HG02763 (cell line): Measurements from ENCODE around the gene CRELD2.

Experiments
- ATAC-seq: cut with Tn5 transposase; IDR thresholded peaks from one replicate; pipeline ENCODE4 v1.9.1; 2021; ENCODE audit warnings: mild to moderate bottlenecking, moderate library complexity; ENCODE audit not compliant: unreplicated experiment

The CRELD2 gene

DNA sequence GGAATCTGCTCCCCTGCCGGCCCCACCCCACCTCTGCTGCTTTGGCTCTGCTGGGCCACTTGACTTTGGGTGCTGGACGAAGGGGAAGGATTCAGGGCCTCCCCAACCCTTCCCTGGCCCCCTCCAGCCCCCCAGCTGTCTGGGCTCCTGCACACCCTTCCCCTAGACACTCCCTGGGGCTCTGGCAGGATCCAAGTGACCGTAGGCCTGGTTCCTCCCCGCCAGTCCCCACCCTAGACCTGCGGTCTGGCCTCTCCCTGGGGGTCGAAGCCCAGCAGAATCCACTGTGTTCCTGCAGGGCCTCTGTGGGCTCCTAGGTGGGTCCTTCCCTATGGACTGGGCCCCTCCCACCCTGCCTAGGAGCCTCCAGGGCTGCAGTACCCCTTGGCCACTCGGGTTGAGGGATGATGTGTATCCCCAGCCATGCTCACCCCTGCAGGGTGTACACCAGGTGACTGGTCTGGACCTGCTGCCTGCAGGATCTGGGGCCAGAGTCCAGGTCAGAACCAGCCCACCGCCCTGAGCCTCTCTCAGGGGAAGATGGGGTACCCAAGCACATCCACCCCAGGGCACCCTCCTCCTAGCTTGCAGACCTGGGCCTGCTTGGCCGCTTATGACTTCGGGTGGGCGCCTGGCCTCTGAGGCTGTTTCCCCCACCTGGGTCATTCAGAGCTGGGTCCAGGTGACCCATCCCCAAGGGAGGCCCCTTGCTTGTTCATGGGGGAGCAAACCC, 47.8 kb downstream of the CRELD2 start:
- no peak for ATAC-seq

DNA sequence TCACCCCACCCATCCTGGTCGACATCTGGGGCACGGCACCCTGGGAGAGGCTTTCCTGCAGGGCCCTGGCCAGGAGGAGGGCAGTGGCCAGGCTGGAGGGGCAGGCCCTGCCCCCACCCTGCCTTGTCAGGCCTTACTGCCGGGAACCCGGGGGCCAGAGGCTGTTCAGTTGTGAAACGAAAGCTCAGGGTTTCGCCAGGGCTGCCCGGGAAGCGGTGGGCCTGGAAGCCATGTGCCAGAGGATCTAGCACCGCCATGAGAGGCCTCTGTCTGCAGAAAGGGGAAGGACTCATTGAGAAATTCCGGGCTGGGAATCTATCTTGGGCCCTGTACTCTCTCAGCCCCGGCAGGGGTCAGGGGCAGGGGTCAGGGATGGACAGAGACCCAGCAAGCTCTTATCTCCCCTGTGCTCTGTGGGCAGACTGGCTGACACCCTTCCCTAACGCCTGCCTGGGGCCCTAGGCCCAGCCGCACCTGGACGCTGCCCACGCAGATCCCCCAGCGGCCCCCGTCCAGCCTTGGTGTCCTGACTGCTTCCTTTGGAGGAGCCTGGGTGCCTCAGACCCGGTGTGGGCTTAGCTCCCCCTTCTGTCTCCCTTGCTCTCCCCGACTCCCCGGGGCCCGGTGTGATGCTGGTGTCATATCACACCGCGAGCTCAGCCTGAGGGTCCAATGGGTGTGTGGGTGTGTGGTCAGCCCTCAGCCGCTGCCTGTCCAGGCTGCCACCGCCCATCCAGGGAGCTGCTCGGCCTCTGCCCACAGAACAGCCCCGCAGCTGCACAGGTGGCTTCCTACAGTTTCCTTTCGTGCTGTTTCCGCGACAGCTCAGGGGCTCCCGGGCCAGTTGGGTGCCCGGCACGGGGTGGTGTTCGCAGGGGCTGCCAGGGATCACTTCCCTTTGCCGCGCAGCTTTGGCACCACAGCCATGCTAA, 48.6 kb downstream of the CRELD2 start:
- ATAC-seq, result no peak

DNA sequence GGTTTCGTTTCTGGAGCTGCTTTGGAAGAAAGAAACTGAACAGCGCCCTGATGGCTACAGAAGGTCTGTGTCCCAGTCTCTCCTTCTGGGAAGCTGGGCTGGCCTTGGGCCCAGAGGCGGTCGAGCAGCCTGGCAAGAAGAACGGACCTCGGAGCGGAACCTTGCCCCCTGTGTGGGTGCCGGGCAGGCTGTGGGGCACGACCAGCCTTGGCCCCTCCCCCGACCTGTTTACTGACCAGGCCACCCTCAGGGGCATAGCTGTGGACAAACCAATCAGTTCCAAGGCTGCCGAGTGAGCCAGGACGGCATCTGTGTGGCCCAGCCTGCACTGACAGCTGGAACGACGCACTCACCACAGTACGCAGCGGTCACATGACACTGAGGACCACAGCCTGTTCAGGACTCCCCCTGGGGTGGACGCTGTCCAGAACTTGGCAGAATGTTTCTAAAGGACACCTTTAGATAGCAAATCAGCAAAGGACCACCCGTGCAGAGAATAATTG, 49.3 kb downstream of the CRELD2 start:
- ATAC-seq, result no peak

- ATAC-seq, result no peak
These were observed 49.9 kb downstream of the CRELD2 start for GRCh38 chr22:49968313-49968830.

DNA sequence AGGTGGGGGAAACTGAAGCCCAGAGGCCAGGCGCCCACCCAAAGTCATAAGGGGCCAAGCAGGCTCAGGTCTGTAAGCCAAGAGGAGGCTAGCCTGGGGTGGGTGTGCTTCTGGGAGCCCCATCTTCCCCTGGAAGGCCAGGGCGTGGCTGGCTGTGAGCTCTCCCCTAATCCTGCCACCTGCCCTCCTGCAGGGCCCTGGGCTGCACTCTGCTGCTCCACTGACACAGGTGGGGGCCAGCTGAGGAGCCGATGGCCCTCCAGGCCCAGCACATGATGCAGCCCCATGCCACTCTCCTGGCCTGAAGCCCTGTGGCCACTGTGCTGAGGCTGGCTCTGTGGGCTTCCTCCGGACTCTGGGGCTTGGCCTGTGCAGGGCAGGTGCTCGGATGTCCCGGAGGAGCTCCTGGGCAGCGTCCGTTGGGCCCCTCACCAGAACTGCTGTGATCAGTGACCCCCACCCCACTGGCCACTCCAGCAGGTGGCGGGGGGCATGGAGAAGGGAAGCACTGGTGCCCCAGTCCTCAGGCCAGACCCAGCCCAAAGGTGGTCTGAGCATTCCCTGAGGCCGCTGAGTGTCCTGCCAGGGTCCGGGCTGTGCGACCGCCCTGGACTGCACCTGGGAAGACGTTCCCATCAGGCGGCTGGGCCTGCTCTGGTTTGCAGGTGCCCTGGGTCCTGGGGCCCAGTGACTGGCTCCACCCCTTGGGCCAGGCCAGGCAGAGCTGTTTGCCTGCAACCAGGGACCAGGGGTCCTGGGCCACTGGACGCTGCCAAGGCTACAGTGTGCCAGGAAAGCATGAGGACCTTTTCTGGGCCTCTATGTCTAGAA, 50.6 kb downstream of the CRELD2 start:
- no peak for ATAC-seq

DNA sequence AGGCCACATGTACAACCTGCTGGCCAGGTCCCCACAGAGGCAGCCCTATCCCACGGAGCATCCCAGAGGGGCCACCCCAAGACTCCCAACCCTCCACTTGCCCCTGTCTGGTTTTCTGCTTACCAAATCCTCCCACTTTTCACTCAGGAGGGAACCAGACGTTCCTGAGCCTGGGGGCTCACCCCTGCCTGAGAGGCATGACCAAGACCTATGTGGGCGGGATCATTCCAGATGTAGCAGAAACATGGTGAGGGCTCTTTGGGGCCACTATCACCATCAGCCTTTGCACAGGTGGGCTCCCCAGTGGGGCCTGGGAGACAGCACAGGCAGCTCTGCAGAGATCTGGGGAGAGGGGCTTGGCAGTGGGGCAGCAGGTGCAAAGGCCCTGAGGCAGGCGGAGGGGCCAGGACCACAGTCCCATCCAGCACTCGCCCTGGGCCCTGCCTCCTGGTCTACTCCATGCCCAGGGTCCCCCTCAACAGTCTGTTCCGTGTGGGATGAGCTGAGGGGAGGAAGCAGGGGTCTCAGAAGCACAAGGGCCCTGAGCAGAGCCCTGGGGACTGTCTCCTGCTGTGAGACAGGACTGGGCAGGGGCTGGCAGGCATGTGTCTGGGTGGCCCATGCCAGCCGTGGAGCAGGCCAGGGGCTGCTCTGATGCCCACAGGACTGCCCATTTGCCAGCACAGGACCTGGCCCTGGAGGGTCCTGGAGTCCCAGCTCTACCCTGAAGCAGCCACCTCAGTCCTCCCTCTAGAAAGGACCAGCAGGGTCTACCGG, 51.5 kb downstream of the CRELD2 start:
- ATAC-seq, result no peak

DNA sequence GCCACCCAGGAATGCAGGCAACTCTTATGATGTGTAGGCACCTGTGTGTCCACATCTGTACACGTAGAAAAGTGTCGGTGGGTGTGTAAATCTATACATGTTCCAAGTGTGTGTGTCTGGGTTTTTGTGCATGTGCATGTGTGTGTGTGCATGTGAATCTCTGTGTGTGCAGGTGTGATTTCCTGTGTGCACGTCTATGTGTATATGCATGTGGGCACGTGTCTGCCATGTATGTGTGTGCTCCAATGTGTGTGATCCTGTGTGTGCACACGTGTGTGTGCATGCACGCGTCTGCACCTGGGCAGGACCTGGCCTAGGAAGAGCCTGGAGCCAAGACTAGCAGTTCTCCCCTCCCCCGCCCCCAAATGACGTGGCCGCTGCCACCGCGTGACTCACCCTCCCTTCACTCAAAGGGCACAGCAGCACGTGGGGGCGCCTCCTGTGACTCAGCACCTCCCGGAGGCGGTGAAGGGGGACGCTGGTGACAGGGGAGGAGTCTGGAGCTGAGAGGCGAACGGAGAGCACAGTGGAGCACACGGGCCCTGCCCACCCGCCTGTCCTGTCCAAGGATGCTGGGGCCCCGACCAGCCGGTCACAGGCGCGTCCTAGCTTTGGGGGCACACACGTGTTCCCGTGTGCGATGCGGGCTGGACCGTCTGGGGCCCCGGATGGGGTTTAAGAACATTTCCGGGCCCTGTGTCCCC, 52.2 kb downstream of the CRELD2 start:
- ATAC-seq, result peak; percentile 69

- peak; percentile 27 for ATAC-seq
These were observed 53.1 kb downstream of the CRELD2 start for GRCh38 chr22:49971232-49972162.

DNA sequence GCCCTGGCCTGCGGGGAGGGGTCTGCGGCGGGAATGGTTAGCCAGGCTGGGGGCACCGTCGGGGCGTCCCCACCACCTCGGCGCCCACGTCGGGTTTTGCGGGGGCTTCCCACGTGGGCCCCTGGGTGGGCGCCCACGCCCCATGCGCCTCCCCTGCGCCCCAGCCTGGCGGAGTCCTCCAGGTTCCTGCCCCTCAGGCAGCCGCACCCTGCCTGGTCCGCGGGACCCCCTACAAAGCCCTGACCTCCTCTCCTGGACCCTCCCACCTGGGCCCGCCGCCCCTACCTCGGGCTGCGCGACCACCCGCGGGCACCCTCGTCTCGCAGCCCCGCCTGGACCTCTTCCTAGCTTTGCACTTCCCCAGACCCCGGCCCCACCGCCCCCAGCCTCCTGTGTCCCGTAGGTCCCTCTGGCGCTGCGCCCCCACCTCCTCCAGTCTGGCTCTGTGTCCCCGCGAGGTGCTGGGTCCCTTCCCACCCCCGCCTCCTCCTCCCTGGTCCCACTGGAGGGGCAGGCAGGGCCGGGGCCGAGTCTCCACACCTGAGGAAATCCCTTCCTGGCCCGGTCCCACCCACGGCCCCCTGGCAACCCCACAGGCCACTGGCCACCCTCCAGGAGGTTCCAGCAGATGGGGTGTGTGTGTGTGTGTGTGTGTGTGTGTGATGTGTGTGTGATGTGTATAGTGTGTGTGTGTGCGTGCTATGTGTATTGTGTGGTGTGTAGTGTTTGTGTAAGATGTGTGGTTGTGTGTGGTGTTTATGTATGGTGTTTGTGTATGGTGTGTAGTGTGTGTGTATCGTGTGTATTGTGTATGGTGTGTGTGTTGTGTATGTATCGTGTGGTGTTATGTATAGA, 54.0 kb downstream of the CRELD2 start:
- ATAC-seq, result no peak

DNA sequence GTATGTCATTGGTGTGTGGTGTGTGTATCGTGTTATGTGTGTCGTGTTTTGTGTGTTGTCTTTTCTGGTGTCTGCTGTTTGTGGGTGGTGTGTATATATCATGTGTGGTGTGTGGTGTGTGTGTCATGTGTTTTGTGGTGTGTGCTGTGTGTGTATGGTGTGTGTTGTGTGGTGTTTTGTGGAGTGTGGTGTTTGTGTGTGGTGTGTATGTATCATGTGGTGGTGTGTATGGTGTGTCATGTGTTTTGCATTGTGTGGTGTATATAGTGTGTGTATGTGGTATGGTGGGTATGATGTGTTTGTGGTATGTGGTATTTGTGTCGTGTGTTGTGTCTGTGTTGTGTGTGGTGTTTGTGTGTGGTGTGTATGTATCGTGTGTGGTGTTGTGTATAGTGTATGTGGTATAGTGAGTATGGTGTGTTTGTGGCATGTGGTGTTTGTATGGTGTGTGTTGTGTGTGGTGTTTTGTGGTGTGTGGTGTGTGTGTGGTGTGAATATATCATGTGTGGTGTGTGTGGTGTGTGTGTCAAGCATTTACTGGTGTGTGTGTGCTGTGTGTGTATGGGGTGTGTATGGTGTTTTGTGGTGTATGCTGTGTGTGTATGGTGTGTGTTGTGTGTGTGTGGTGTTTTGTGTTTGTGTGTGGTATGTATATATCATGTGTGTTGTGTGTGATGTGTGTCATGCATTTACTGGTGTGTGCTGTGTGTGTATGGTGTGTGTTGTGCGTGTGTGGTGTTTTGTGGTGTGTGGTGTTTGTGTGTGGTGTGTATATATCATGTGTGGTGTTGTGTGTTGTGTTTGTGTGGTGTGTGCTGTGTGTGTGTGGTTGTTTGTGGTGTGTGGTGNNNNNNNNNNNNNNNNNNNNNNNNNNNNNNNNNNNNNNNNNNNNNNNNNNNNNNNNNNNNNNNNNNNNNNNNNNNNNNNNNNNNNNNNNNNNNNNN, 54.9 kb downstream of the CRELD2 start:
- no peak for ATAC-seq

- ATAC-seq, result no peak
These were observed 57.3 kb downstream of the CRELD2 start for GRCh38 chr22:49975543-49976389.

GRCh38 chr22:49976439-49977175, 58.2 kb downstream of the CRELD2 start:
- ATAC-seq, result no peak
